ENCODE measurements around the gene ZNF155. TPM values are rescaled to one million over a fixed set of nuclear protein-coding genes. Genes with fewer than 3 reads are reported as not detected.

ZNF155 gene
- total and polyA plus RNA-seq, 10 of the 15 experiments (the other 5 are each of a cell fraction or from before 2014, with no cell fraction given): 2.4 to 12.2 (median 5.6) TPM

- RAD21 ChIA-PET (ENCODE audit: unreplicated experiment): no interaction called here
- SMC1A ChIA-PET (ENCODE audit: uncharacterized antibody, unreplicated experiment): interaction anchor here (1.2 kb wide), 1 partner anchor 22 kb away, joined by 3 read pairs; the partner anchor contains the start of gene ZNF45
- H3K4me2 ChIP-seq (ENCODE audit: control insufficient read depth, insufficient read depth): no peak overlapping the region
- no peaks in the 10 kb centered on the region for H3K79me2 ChIP-seq (ENCODE audit: control insufficient read depth, insufficient read depth, low read length)
- no peaks in the 10 kb centered on the region for H4K20me1 ChIP-seq (ENCODE audit: control insufficient read depth, insufficient read depth)
- WGBS (ENCODE audit: insufficient coverage, insufficient replicate concordance, low lambda C conversion rate, missing lambda C conversion rate): 35% methylated on average over 3 of the region's 3 CpGs
- FAIRE-seq (no peak), ATAC-seq (peak; percentile 52), DNase-seq (ENCODE audit: low read depth, low spot score) (no peak)
- H3K36me3 ChIP-seq (ENCODE audit: control insufficient read depth in 2 of 2, insufficient read depth in 2 of 2, low read length in 1 of 2): no peaks in the 10 kb centered on the region
- BruUV-seq (replicated peaks): no TSS peak
- in situ Hi-C loops (cut with MboI): no loop called here
- no peak overlapping the region for H3K4me3 ChIP-seq
- no peak overlapping the region for H3K27ac ChIP-seq (ENCODE audit: control insufficient read depth, insufficient read depth)
- CTCF ChIA-PET: interaction anchor here (0.7 to 0.8 kb wide), 2 partner anchors 25 to 907 kb away, joined by 3 read pairs; no protein-coding TSS in a partner anchor
- POLR2A ChIA-PET: interaction anchor here (0.6 kb wide), 1 partner anchor 1860 kb away, joined by 4 read pairs; no protein-coding TSS in a partner anchor
- intact Hi-C loops (cut with micrococcal nuclease; ENCODE audit: unreplicated experiment): no loop called here
- no peaks in the 10 kb centered on the region for H3K27me3 ChIP-seq (replicated peaks in 1 of 2; ENCODE audit: control insufficient read depth in 2 of 2, insufficient read depth in 2 of 2, low read length in 1 of 2)
- H3K9me3 ChIP-seq (replicated peaks; ENCODE audit: control insufficient read depth, insufficient read depth, low read length): peaks cover 3% of the 10 kb centered on the region; the same call in 2 of the 3 replicates
- no peak overlapping the region for H3K9ac ChIP-seq (ENCODE audit: control insufficient read depth, insufficient read depth, low read length)
- H2AFZ ChIP-seq (ENCODE audit: control insufficient read depth, low read depth, low read length): no peak overlapping the region
- no peaks in the 10 kb centered on the region for H3K4me1 ChIP-seq (ENCODE audit: control insufficient read depth, insufficient read depth, low read length)
- peak; percentile 84 for TF ChIP-seq PKNOX1 (IDR thresholded peaks at IDR 0.05)
- TF ChIP-seq E4F1 (IDR thresholded peaks at IDR 0.05; ENCODE audit: borderline replicate concordance, partially characterized antibody): no peak
- no peak for TF ChIP-seq ZNF24 (IDR thresholded peaks at IDR 0.05)
- TF ChIP-seq IKZF1 (conservative IDR thresholded peaks at IDR 0.05): no peak
- no peak for TF ChIP-seq CBFB (IDR thresholded peaks at IDR 0.05; ENCODE audit: low read depth)
- TF ChIP-seq SPI1 (IDR thresholded peaks at IDR 0.05; ENCODE audit: borderline replicate concordance, insufficient read depth, low read depth, low read length): peak; percentile 87
- TF ChIP-seq ATF3 (IDR thresholded peaks at IDR 0.05; ENCODE audit: borderline replicate concordance, extremely low read depth, low read depth, low read length): no peak
- TF ChIP-seq MLLT1 (IDR thresholded peaks at IDR 0.05): no peak
- TF ChIP-seq TCF3 (IDR thresholded peaks at IDR 0.05; ENCODE audit: borderline replicate concordance, insufficient read depth, low read depth, low read length): no peak
- no peak for TF ChIP-seq HDAC2 (IDR thresholded peaks at IDR 0.05)
- TF ChIP-seq MXI1 (IDR thresholded peaks at IDR 0.05; ENCODE audit: low read depth, low read length): no peak
- no peak for TF ChIP-seq ZBTB33 (IDR thresholded peaks at IDR 0.05)
- TF ChIP-seq BHLHE40 (IDR thresholded peaks at IDR 0.05; ENCODE audit: borderline replicate concordance in 1 of 2, low read depth in 2 of 2, low read length in 1 of 2): peak; percentile 77 to 85
- no peak for TF ChIP-seq ZNF217 (IDR thresholded peaks at IDR 0.05)
- TF ChIP-seq NFYB (IDR thresholded peaks at IDR 0.05; ENCODE audit: insufficient read depth, low read depth, low read length): 0 out of 2 replicates have a peak, but pooled peaks have one; percentile 9
Measured at GRCh38 chr19:43956827-43957226, 27.2 kb upstream of the ZNF155 start.
